ENCODE results near the gene CEP63.

DNA sequence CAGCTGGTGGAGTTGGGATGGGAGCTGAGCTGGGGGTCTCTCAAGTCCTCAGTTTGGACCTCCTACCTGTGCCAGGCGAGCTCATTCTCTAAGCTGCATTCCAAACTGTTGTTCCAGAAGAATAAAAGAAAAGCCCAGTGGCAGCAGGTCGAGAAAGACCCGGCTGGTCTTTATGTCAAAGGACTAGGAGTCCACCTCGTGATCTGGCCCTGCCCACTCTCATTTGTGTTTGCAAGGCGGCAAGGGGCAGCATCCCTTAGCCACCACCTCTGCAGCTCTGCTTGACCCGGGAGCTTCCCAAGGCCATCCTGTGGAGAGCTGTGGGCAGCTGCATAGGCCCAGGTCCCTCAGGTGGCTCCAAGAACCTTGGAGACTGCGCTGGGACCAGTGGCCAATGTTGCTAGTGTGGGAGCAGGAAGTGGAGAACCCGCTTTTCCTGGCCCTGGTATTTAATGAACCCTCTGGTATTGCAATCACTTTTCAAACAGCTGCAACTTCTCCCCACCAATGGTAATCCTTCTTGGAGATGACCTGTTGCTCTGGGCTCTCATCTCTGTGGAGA, 134.1 kb downstream of the CEP63 start:
- TF ChIP-seq, protein P1, sequence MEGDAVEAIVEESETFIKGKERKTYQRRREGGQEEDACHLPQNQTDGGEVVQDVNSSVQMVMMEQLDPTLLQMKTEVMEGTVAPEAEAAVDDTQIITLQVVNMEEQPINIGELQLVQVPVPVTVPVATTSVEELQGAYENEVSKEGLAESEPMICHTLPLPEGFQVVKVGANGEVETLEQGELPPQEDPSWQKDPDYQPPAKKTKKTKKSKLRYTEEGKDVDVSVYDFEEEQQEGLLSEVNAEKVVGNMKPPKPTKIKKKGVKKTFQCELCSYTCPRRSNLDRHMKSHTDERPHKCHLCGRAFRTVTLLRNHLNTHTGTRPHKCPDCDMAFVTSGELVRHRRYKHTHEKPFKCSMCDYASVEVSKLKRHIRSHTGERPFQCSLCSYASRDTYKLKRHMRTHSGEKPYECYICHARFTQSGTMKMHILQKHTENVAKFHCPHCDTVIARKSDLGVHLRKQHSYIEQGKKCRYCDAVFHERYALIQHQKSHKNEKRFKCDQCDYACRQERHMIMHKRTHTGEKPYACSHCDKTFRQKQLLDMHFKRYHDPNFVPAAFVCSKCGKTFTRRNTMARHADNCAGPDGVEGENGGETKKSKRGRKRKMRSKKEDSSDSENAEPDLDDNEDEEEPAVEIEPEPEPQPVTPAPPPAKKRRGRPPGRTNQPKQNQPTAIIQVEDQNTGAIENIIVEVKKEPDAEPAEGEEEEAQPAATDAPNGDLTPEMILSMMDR (IDR thresholded peaks at IDR 0.05), result no peak
- TF ChIP-seq EP300 (IDR thresholded peaks at IDR 0.05), result no peak
